ENCODE results near the gene FUT2.
"Not testable (repeated sequence)": the region's sequence is repeated elsewhere in the genome, so short reads cannot be mapped to it uniquely, and the experiment has no call there.

The FUT2 gene

DNA sequence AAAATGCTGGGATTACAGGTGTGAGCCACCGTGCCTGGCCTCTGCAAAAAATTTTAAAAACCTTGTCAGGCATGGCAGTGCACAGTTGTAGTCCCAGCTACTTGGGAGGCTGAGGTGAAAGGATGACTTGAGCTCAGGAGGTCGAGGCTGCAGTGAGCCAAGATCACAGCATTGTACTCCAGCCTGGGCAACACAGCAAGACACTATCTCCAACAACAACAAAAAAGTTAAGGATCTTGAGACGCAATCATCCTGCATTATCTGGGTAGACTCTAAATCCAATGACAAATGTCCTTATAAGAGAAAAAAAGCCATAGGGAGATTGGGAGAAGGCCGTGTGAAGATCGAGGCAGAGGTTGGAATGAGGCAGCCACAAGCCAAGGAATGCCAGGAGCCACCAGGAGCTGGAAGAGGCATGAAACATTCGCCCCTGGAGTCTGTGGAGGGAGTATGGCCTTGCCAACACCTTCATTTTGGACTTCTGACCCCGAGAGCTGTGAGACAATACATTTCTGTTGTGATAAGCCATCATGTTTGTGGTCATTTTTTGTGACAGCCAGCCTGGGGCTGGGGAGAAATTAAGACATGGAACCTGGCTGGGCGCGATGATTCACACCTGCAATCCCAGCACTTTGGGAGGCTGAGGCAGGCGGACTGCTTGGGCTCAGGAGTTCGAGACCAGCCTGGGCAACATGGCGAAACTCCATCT, 44.6 kb upstream of the FUT2 start:
- H3K4me2 ChIP-seq: no peak overlapping the region
- no peak overlapping the region for H2AFZ ChIP-seq (ENCODE audit: low read depth)
- no peaks in the 10 kb centered on the region for H3K79me2 ChIP-seq (ENCODE audit: insufficient read depth, low read depth)
- H3K4me3 ChIP-seq (IDR thresholded peaks at IDR 0.05; ENCODE audit: insufficient read depth, low read depth, low read length): no peak overlapping the region
- peaks cover 11% of the 10 kb centered on the region for H3K4me1 ChIP-seq (ENCODE audit: low read depth, poor library complexity, severe bottlenecking)
- H3K27ac ChIP-seq: no peak overlapping the region
- peaks cover 15% of the 10 kb centered on the region for H3K27me3 ChIP-seq (ENCODE audit: insufficient read depth, low read depth)
- no peak overlapping the region for H3K9ac ChIP-seq
- H3K36me3 ChIP-seq (ENCODE audit: insufficient read depth): no peaks in the 10 kb centered on the region
- H4K20me1 ChIP-seq (ENCODE audit: insufficient read depth): no peaks in the 10 kb centered on the region
- TF ChIP-seq, protein P1, sequence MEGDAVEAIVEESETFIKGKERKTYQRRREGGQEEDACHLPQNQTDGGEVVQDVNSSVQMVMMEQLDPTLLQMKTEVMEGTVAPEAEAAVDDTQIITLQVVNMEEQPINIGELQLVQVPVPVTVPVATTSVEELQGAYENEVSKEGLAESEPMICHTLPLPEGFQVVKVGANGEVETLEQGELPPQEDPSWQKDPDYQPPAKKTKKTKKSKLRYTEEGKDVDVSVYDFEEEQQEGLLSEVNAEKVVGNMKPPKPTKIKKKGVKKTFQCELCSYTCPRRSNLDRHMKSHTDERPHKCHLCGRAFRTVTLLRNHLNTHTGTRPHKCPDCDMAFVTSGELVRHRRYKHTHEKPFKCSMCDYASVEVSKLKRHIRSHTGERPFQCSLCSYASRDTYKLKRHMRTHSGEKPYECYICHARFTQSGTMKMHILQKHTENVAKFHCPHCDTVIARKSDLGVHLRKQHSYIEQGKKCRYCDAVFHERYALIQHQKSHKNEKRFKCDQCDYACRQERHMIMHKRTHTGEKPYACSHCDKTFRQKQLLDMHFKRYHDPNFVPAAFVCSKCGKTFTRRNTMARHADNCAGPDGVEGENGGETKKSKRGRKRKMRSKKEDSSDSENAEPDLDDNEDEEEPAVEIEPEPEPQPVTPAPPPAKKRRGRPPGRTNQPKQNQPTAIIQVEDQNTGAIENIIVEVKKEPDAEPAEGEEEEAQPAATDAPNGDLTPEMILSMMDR (conservative IDR thresholded peaks at IDR 0.05; ENCODE audit: low read depth, low read length): no peak

DNA sequence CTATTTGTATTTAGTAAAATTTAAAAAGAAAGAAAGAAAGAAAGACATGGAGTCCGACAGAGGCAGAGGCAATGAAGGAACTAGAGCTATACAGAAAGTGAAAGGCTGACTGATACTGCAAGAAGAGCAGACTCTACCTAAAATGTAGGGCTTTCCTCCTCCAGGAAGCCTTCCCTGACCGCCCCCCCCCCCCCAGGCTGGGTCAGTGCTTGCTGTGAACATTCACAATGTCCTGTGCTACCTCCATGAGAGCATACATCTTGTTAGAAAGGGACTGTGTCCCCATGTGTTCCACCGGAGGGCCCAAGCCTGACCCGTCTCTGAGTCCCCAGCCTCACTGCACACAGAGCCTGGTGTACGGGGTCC, 44.1 kb upstream of the FUT2 start:
- Histone ChIP-seq H3K4me3 (IDR thresholded peaks at IDR 0.05; ENCODE audit: insufficient read depth, low read depth, low read length) (no peak overlapping the region), H3K27ac (no peak overlapping the region), H3K36me3 (ENCODE audit: insufficient read depth) (no peaks in the 10 kb centered on the region), H3K79me2 (ENCODE audit: insufficient read depth, low read depth) (no peaks in the 10 kb centered on the region), H3K4me2 (no peak overlapping the region), H3K4me1 (ENCODE audit: low read depth, poor library complexity, severe bottlenecking) (peaks cover 11% of the 10 kb centered on the region), H3K27me3 (ENCODE audit: insufficient read depth, low read depth) (peaks cover 20% of the 10 kb centered on the region), H2AFZ (ENCODE audit: low read depth) (no peak overlapping the region), H3K9ac (no peak overlapping the region), H4K20me1 (ENCODE audit: insufficient read depth) (no peaks in the 10 kb centered on the region)
- TF ChIP-seq, protein P1 (conservative IDR thresholded peaks at IDR 0.05; ENCODE audit: low read depth, low read length): no peak

DNA sequence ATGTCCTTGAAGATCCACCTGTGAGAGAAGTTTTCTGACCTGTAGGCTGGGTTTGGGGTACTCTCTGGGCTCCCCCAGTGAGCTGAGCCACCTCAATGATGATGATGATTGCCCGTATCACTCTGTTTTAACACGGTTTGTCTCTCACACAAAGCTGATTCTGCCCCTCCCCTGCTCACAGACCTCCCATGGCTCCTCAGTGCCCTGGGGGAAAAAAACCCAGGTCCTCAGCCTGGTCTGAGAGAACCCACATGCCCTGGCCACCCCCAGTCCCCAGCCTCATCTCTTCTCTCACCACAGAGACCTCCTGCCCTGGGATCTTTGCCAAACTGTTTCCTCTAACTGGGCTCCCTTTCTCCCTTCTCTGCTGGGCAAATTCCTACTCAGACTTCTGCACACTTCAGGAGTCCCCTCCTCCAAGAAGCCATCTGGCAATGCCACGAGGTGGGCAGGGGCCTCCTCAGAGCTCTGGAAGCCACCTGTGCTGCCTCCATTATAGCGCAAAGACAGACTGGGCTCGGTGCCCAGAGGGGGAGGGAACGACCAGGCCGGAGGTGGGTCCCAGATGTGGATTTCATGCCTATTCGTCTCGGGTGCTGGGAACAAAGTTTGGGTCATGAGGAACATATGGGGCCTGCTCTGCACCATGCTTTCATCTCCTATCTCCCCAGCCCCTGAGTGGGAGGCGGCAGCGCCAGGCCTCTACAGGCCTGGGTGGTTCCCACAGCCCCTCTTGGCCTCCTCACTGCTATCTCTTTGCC, 41.3 kb upstream of the FUT2 start:
- H3K36me3 ChIP-seq (ENCODE audit: insufficient read depth): no peaks in the 10 kb centered on the region
- H3K9ac ChIP-seq: no peak overlapping the region
- H2AFZ ChIP-seq (ENCODE audit: low read depth): no peak overlapping the region
- H3K27me3 ChIP-seq (ENCODE audit: insufficient read depth, low read depth): peaks cover 34% of the 10 kb centered on the region
- H3K4me1 ChIP-seq (ENCODE audit: low read depth, poor library complexity, severe bottlenecking): peaks cover 6% of the 10 kb centered on the region
- H3K4me3 ChIP-seq (IDR thresholded peaks at IDR 0.05; ENCODE audit: insufficient read depth, low read depth, low read length): no peak overlapping the region
- H4K20me1 ChIP-seq (ENCODE audit: insufficient read depth): no peaks in the 10 kb centered on the region
- TF ChIP-seq, protein P1 (conservative IDR thresholded peaks at IDR 0.05; ENCODE audit: low read depth, low read length): no peak
- H3K79me2 ChIP-seq (ENCODE audit: insufficient read depth, low read depth): no peaks in the 10 kb centered on the region
- no peak overlapping the region for H3K27ac ChIP-seq
- no peak overlapping the region for H3K4me2 ChIP-seq

DNA sequence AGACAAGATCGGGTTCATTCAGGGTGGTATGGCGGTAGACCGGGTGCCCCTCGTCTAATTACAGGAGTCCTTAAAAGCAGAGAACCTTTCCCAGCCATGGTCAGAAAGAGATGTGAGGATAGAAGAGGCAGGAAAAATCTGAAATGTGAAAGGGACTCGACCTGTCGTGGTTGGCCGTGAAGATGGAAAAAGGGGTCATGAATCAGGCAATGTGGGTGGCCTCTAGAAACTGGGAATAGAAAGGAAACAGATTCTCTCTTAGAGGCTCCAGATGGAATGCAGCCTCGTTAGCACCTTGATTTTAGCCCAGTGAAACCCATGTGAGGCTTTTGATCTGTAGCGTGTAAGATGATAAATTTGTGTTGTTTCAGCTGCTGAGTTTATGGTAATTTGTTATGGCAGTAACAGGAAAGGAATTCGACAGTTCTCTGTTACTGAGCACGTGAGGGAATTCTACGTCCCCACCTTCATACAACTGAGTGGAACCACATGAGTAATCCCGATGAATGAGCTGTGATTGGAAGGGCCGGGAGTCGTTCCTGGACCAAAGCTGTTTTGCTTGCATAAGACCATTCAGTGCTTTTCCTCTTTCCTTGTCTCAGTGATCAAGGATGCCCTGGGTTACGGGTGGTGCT, 38.8 kb upstream of the FUT2 start:
- TF ChIP-seq, protein P1 (conservative IDR thresholded peaks at IDR 0.05; ENCODE audit: low read depth, low read length): no peak
- Histone ChIP-seq H3K27me3 (ENCODE audit: insufficient read depth, low read depth) (peaks cover 34% of the 10 kb centered on the region), H3K4me1 (ENCODE audit: low read depth, poor library complexity, severe bottlenecking) (peaks cover 19% of the 10 kb centered on the region), H3K4me3 (IDR thresholded peaks at IDR 0.05; ENCODE audit: insufficient read depth, low read depth, low read length) (no peak overlapping the region), H3K4me2 (no peak overlapping the region), H3K9ac (no peak overlapping the region), H3K79me2 (ENCODE audit: insufficient read depth, low read depth) (no peaks in the 10 kb centered on the region), H4K20me1 (ENCODE audit: insufficient read depth) (no peaks in the 10 kb centered on the region), H3K27ac (no peak overlapping the region), H3K36me3 (ENCODE audit: insufficient read depth) (no peaks in the 10 kb centered on the region), H2AFZ (ENCODE audit: low read depth) (no peak overlapping the region)

DNA sequence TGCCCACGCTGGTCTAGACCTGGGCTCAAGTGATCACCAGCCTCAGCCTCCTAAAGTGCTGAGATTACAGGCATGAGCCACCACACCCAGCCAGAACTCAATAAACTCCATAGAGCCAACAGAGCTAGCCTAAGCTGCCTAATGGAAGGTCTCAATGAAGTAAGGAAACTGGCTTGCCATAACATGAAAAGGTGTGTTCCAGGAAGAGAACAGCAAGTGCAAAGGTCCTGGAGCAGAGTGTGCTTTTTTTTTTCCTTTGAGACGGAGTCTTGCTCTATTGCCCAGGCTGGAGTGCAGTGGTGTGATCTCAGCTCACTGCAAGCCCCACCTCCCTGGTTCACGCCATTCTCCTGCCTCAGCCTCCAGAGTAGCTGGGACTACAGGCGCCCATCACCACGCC, 37.9 kb upstream of the FUT2 start:
- not testable (repeated sequence) for H4K20me1 ChIP-seq (ENCODE audit: insufficient read depth); H3K4me2 ChIP-seq; H3K9ac ChIP-seq; H3K79me2 ChIP-seq (ENCODE audit: insufficient read depth, low read depth); H3K36me3 ChIP-seq (ENCODE audit: insufficient read depth); H2AFZ ChIP-seq (ENCODE audit: low read depth); H3K4me3 ChIP-seq (IDR thresholded peaks at IDR 0.05; ENCODE audit: insufficient read depth, low read depth, low read length); H3K27ac ChIP-seq
- Histone ChIP-seq H3K4me1 (ENCODE audit: low read depth, poor library complexity, severe bottlenecking) (peaks cover 19% of the 10 kb centered on the region), H3K27me3 (ENCODE audit: insufficient read depth, low read depth) (peaks cover 34% of the 10 kb centered on the region)
